HepG2 (cell line): ENCODE results near the gene UBB. TPM values are rescaled to one million over a fixed set of nuclear protein-coding genes. Genes with fewer than 3 reads are reported as not detected.

Experiments used
- MYC ChIP-seq: sonication (generic); formaldehyde crosslinking; IDR thresholded peaks from 2 replicates; pipeline ENCODE4 v1.9.0; 2021; ENCODE audit warnings: missing genetic modification reagents, borderline replicate concordance
- NR2C2 ChIP-seq: sonication (generic); formaldehyde crosslinking; IDR thresholded peaks from 2 replicates; pipeline ENCODE4 v1.4.0; 2020; ENCODE audit warnings: missing genetic modification reagents, mild to moderate bottlenecking, moderate library complexity, borderline replicate concordance
- NR2F1 ChIP-seq, 2 experiments: fragments of 450-650 bp in 1 of 2; formaldehyde crosslinking in 1 of 2; IDR thresholded peaks; 2 replicates each; pipeline versions ENCODE4 v1.5.0 to v1.6.1; 2016 to 2020; ENCODE audit warnings: mild to moderate bottlenecking in 1 of 2, missing compliant biosample characterization in 1 of 2, missing genetic modification reagents in 1 of 2, moderate library complexity in 1 of 2
- ONECUT2 ChIP-seq: sonication (generic); formaldehyde crosslinking; IDR thresholded peaks from 2 replicates; pipeline ENCODE4 v1.4.0; 2020; ENCODE audit warnings: missing genetic modification reagents
- RBM39 ChIP-seq: fragments of 200-400 bp; formaldehyde crosslinking; IDR thresholded peaks from one replicate; pipeline ENCODE4 v1.6.1; 2018; ENCODE audit warnings: antibody characterized with exemption, mild to moderate bottlenecking, low read depth, low read length; ENCODE audit not compliant: poor library complexity, severe bottlenecking
- REL ChIP-seq: sonication (generic); formaldehyde crosslinking; conservative IDR thresholded peaks from 2 replicates; pipeline ENCODE4 v1.8.0; 2022; ENCODE audit warnings: mild to moderate bottlenecking, missing genetic modification reagents, moderate library complexity
- SOX6 ChIP-seq, 2 experiments: fragments of 450-650 bp in 1 of 2; sonication (generic) in 1 of 2; formaldehyde crosslinking in 1 of 2; IDR thresholded peaks; 2 replicates each; pipeline versions ENCODE4 v1.4.0 to v1.6.1; 2017 to 2020; ENCODE audit warnings: antibody characterized with exemption in 1 of 2, mild to moderate bottlenecking in 1 of 2, missing genetic modification reagents in 1 of 2
- TBX2 ChIP-seq: sonication (generic); formaldehyde crosslinking; IDR thresholded peaks from 2 replicates; pipeline ENCODE4 v1.5.0; 2020; ENCODE audit warnings: missing genetic modification reagents, mild to moderate bottlenecking, borderline replicate concordance
- TEAD2 ChIP-seq: sonication (generic); formaldehyde crosslinking; IDR thresholded peaks from 2 replicates; pipeline ENCODE4 v1.9.0; 2021; ENCODE audit warnings: missing genetic modification reagents
- ZNF24 ChIP-seq: fragments of 450-650 bp; IDR thresholded peaks from 2 replicates; pipeline ENCODE4 v1.6.1; 2017; ENCODE audit warnings: antibody characterized with exemption, mild to moderate bottlenecking
- ZNF256 ChIP-seq: sonication (generic); formaldehyde crosslinking; conservative IDR thresholded peaks from 2 replicates; pipeline ENCODE4 v1.4.0; 2020; ENCODE audit warnings: missing genetic modification reagents
- ZNF501 ChIP-seq: sonication (generic); formaldehyde crosslinking; IDR thresholded peaks from 2 replicates; pipeline ENCODE4 v1.5.1; 2020; ENCODE audit warnings: mild to moderate bottlenecking, moderate library complexity, missing genetic modification reagents
- ZNF879 ChIP-seq: sonication (generic); formaldehyde crosslinking; IDR thresholded peaks from 2 replicates; pipeline ENCODE4 v1.8.1; 2023; ENCODE audit warnings: missing genetic modification reagents
- ZSCAN25 ChIP-seq: sonication (generic); formaldehyde crosslinking; IDR thresholded peaks from 2 replicates; pipeline ENCODE4 v1.8.0; 2022; ENCODE audit warnings: mild to moderate bottlenecking, missing genetic modification reagents
- polyA plus RNA-seq, 8 experiments: library from polyadenylated mRNA; depleted of rRNA in 3 of 8; stranded (reverse) in 7 of 8; unstranded in 1 of 8; fragments of >200 nt; fragmentation: Illumina TruSeq in 4 of 8; extraction: Trizol in 4 of 8; gene quantifications; 2 replicates each; pipeline versions ENCODE4 v1.2.1 to v1.2.3, GENCODE V29; 2011 to 2016; ENCODE audit warnings: low read depth in 4 of 8, missing spikeins in 1 of 8, mixed read lengths in 1 of 8; ENCODE audit not compliant: insufficient read depth in 1 of 8
- total RNA-seq, 5 experiments: library from RNA; depleted of rRNA; stranded (reverse); fragments of >200 nt; fragmentation: Illumina TruSeq; extraction: Trizol; gene quantifications; 2 replicates each; pipeline ENCODE4 v1.2.3, GENCODE V29; 2016; ENCODE audit warnings: low read depth in 1 of 5
- TF ChIP-seq, protein P1 (sequence below): sonication (generic); formaldehyde crosslinking; IDR thresholded peaks from 2 replicates; pipeline ENCODE4 v1.4.0; 2020; ENCODE audit warnings: missing genetic modification reagents, mild to moderate bottlenecking, borderline replicate concordance
- TF ChIP-seq, protein P2 (sequence below): sonication (generic); formaldehyde crosslinking; IDR thresholded peaks from 2 replicates; pipeline ENCODE4 v1.5.1; 2020; ENCODE audit warnings: missing genetic modification reagents, mild to moderate bottlenecking, borderline replicate concordance
- TF ChIP-seq, protein P3 (sequence below): sonication (generic); IDR thresholded peaks from 2 replicates; pipeline ENCODE4 v1.6.1; 2016; ENCODE audit warnings: low read depth, borderline replicate concordance
- TF ChIP-seq, protein P4 (sequence below): sonication (generic); formaldehyde crosslinking; IDR thresholded peaks from 2 replicates; pipeline ENCODE4 v1.5.0; 2020; ENCODE audit warnings: missing genetic modification reagents
- TF ChIP-seq, protein P5 (sequence below): sonication (generic); formaldehyde crosslinking; IDR thresholded peaks from 2 replicates; pipeline ENCODE4 v1.5.1; 2020; ENCODE audit warnings: missing genetic modification reagents, mild to moderate bottlenecking, borderline replicate concordance

The UBB gene
- total and polyA plus RNA-seq, 2 of the 13 experiments (the other 11 are each of a cell fraction or from before 2014, with no cell fraction given): 1,130 to 2,066 TPM

DNA sequence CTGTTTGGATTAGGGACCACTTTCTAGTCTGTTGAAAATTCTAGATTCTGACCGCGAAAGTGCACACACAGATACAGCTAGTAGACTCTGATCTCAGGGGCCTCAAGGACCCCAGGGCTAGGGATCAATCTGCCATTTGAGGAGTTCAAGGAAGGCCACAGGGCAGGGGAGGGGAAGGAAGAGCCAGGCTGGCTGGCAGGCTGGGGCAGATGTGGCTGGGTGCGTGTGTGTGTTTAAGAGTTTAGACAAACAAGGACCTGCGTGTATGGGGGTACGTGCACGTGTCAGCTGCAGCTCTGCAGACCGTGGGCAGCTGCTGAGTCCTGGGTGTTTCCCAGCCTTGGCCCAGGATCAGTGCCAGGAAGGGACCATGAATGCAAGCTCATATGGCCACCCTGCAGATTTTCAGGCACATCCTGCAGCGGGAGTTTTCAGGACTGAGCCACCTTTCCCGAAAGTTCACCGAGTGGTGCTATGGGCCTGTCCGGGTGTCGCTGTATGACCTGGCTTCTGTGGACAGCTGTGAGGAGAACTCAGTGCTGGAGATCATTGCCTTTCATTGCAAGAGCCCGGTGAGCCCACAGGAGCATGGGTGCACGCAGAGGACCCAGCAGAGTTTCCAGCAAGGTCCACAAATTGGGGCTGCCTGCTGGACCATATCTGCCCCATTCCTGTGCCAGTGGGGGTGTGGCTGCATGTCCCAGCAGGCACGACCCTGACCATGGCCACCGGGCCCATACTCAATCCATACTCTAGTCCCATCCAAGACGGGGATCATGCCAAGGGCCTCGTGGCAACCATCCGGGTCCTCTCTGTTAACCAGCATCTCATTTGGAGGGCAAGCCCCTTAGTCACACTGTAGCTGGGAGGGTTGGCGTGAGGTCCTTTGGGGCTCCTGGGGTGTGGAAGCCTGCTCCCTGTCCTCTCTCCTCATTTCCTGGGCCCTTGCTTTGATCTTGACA, 45.1 kb downstream of the UBB start (continued):
- TF ChIP-seq, protein P1, sequence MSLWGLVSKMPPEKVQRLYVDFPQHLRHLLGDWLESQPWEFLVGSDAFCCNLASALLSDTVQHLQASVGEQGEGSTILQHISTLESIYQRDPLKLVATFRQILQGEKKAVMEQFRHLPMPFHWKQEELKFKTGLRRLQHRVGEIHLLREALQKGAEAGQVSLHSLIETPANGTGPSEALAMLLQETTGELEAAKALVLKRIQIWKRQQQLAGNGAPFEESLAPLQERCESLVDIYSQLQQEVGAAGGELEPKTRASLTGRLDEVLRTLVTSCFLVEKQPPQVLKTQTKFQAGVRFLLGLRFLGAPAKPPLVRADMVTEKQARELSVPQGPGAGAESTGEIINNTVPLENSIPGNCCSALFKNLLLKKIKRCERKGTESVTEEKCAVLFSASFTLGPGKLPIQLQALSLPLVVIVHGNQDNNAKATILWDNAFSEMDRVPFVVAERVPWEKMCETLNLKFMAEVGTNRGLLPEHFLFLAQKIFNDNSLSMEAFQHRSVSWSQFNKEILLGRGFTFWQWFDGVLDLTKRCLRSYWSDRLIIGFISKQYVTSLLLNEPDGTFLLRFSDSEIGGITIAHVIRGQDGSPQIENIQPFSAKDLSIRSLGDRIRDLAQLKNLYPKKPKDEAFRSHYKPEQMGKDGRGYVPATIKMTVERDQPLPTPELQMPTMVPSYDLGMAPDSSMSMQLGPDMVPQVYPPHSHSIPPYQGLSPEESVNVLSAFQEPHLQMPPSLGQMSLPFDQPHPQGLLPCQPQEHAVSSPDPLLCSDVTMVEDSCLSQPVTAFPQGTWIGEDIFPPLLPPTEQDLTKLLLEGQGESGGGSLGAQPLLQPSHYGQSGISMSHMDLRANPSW (CRISPR knock-in tag): no peak; the same call in 1 of the 2 replicates
- TF ChIP-seq ZSCAN25 (CRISPR knock-in tag) (peak; percentile 100), RBM39 (no peak), REL (CRISPR knock-in tag) (no peak), ONECUT2 (CRISPR knock-in tag) (no peak), TEAD2 (CRISPR knock-in tag) (no peak), ZNF24 (no peak), NR2F1 (CRISPR knock-in tag; IDR thresholded peaks at IDR 0.05) (no peak; a peak in 1 of 4 replicates), SOX6 (IDR thresholded peaks at IDR 0.05) (no peak), SOX6 (CRISPR knock-in tag; IDR thresholded peaks at IDR 0.05) (0 out of 2 replicates have a peak, but pooled peaks have one; percentile 66), ZNF501 (CRISPR knock-in tag) (no peak), ZNF879 (CRISPR knock-in tag) (no peak), MYC (CRISPR knock-in tag) (peak; percentile 79; the same call in 1 of the 2 replicates), TBX2 (CRISPR knock-in tag) (peak; percentile 73), NR2C2 (CRISPR knock-in tag) (peak; percentile 24; the same call in 1 of the 2 replicates), ZNF256 (no peak)
- TF ChIP-seq, protein P2, sequence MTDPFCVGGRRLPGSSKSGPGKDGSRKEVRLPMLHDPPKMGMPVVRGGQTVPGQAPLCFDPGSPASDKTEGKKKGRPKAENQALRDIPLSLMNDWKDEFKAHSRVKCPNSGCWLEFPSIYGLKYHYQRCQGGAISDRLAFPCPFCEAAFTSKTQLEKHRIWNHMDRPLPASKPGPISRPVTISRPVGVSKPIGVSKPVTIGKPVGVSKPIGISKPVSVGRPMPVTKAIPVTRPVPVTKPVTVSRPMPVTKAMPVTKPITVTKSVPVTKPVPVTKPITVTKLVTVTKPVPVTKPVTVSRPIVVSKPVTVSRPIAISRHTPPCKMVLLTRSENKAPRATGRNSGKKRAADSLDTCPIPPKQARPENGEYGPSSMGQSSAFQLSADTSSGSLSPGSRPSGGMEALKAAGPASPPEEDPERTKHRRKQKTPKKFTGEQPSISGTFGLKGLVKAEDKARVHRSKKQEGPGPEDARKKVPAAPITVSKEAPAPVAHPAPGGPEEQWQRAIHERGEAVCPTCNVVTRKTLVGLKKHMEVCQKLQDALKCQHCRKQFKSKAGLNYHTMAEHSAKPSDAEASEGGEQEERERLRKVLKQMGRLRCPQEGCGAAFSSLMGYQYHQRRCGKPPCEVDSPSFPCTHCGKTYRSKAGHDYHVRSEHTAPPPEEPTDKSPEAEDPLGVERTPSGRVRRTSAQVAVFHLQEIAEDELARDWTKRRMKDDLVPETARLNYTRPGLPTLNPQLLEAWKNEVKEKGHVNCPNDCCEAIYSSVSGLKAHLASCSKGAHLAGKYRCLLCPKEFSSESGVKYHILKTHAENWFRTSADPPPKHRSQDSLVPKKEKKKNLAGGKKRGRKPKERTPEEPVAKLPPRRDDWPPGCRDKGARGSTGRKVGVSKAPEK (CRISPR knock-in tag): no peak
- TF ChIP-seq, protein P3, sequence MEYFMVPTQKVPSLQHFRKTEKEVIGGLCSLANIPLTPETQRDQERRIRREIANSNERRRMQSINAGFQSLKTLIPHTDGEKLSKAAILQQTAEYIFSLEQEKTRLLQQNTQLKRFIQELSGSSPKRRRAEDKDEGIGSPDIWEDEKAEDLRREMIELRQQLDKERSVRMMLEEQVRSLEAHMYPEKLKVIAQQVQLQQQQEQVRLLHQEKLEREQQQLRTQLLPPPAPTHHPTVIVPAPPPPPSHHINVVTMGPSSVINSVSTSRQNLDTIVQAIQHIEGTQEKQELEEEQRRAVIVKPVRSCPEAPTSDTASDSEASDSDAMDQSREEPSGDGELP: peak; percentile 76; the same call in 1 of the 2 replicates
- TF ChIP-seq, protein P4, sequence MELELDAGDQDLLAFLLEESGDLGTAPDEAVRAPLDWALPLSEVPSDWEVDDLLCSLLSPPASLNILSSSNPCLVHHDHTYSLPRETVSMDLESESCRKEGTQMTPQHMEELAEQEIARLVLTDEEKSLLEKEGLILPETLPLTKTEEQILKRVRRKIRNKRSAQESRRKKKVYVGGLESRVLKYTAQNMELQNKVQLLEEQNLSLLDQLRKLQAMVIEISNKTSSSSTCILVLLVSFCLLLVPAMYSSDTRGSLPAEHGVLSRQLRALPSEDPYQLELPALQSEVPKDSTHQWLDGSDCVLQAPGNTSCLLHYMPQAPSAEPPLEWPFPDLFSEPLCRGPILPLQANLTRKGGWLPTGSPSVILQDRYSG (CRISPR knock-in tag): no peak
- TF ChIP-seq, protein P5, sequence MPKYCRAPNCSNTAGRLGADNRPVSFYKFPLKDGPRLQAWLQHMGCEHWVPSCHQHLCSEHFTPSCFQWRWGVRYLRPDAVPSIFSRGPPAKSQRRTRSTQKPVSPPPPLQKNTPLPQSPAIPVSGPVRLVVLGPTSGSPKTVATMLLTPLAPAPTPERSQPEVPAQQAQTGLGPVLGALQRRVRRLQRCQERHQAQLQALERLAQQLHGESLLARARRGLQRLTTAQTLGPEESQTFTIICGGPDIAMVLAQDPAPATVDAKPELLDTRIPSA: no peak
